GM13976 (cell line): Measurements from ENCODE around the gene VPS16.

Experiments
- DNase-seq: peaks from one replicate; pipeline ENCODE4 v3.0.0; 2012; ENCODE audit warnings: low spot score
- CTCF ChIP-seq: IDR thresholded peaks from 2 replicates; pipeline ENCODE4 v1.5.1; 2012; ENCODE audit warnings: borderline replicate concordance, mild to moderate bottlenecking; ENCODE audit not compliant: insufficient read depth; ENCODE audit errors: extremely low read depth, missing control alignments, control extremely low read depth
- in situ Hi-C: fragments of 300-500 bp; cut with MboI; formaldehyde crosslinking; loops from one replicate; pipeline ENCODE4 v1.12.0; 2022; ENCODE audit warnings: low sequenced_read_pairs, mixed read lengths, inconsistent platforms; ENCODE audit not compliant: unreplicated experiment

The VPS16 gene

GRCh38 chr20:2839732-2840137, 810 bp upstream of the VPS16 start:
- TF ChIP-seq CTCF: no peak
- in situ Hi-C loops: no loop called here
- DNase-seq: no peak

GRCh38 chr20:2840967-2841531, 504 bp downstream of the VPS16 start:
- in situ Hi-C loops: no loop called here
- no peak for TF ChIP-seq CTCF
- peak; percentile 77 for DNase-seq

- no peak for DNase-seq
- in situ Hi-C loops: no loop called here
- TF ChIP-seq CTCF: no peak
Measured at GRCh38 chr20:2845607-2846006, 5.1 kb downstream of the VPS16 start.

GRCh38 chr20:2846698-2847097, 6.2 kb downstream of the VPS16 start:
- TF ChIP-seq CTCF: no peak
- in situ Hi-C loops: no loop called here
- DNase-seq: peak; percentile 1

- no peak for DNase-seq
- TF ChIP-seq CTCF: no peak
- in situ Hi-C loops: no loop called here
Measured at GRCh38 chr20:2847802-2848201, 7.3 kb downstream of the VPS16 start.

GRCh38 chr20:2849529-2849928, 9.0 kb downstream of the VPS16 start:
- peak; percentile 1 for DNase-seq
- in situ Hi-C loops: no loop called here
- no peak for TF ChIP-seq CTCF
